Subcutaneous adipose tissue (tissue), 4 donors: ENCODE data around the gene EEFSEC. TPM values are rescaled to one million over a fixed set of nuclear protein-coding genes. Genes with fewer than 3 reads are reported as not detected.

Experiments used
- total RNA-seq, 4 donors: library from RNA; depleted of rRNA; stranded (reverse); fragments of >200 nt; gene quantifications; one replicate each; pipeline ENCODE4 v1.1.0, GENCODE V29; 2016
- TF ChIP-seq, protein P1 (sequence below): fragments of 450-650 bp; IDR thresholded peaks from one replicate; pipeline ENCODE4 v1.5.1; 2016; ENCODE audit warnings: low read depth, mild to moderate bottlenecking, control low read depth, antibody characterized with exemption, moderate library complexity

EEFSEC gene
- total RNA-seq, 4 donors from 2014 or later = 13.7 to 26.9 (median 17.4) TPM

GRCh38 chr3:128311441-128311844 lies 158.2 kb downstream of the EEFSEC start:
- TF ChIP-seq, protein P1, sequence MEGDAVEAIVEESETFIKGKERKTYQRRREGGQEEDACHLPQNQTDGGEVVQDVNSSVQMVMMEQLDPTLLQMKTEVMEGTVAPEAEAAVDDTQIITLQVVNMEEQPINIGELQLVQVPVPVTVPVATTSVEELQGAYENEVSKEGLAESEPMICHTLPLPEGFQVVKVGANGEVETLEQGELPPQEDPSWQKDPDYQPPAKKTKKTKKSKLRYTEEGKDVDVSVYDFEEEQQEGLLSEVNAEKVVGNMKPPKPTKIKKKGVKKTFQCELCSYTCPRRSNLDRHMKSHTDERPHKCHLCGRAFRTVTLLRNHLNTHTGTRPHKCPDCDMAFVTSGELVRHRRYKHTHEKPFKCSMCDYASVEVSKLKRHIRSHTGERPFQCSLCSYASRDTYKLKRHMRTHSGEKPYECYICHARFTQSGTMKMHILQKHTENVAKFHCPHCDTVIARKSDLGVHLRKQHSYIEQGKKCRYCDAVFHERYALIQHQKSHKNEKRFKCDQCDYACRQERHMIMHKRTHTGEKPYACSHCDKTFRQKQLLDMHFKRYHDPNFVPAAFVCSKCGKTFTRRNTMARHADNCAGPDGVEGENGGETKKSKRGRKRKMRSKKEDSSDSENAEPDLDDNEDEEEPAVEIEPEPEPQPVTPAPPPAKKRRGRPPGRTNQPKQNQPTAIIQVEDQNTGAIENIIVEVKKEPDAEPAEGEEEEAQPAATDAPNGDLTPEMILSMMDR = no peak

- TF ChIP-seq, protein P1 = no peak
Measured at GRCh38 chr3:128312271-128312670, 159.0 kb downstream of the EEFSEC start.

DNA sequence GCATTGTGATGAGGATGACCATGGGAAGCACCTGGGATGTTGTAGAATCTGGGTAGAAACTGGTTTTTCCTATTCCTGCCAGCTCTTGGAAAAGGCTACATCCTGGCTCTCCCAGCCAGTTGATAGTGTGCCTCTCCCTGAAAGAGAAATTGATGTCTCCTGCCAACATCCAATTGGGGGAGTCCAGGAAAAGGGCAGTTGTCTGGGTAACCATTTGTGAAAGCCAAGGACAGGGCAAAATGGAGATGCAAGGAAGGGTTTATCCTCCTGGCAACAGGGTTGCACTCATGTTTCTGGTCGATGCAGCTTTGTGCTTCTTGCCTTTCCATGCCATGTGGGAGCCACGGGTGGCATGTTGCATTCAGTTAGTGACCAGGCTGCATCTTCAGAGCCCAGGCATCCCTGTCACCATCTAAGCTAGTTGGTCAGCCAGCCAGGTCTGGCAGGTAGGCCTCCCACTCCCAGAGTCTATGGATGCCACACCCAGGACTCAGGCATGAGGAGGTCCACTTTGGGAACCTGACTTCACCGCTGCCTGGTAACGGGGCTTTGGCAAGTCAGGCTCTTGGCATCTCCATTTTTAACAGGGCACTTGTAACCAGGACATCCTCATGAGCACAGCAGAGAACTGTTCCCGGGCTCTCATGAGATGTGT lies 159.9 kb downstream of the EEFSEC start:
- TF ChIP-seq, protein P1 = no peak

GRCh38 chr3:128313935-128314334 lies 160.7 kb downstream of the EEFSEC start:
- TF ChIP-seq, protein P1 = no peak

GRCh38 chr3:128315313-128315712 lies 162.0 kb downstream of the EEFSEC start:
- TF ChIP-seq, protein P1 = no peak

- TF ChIP-seq, protein P1 = no peak
Measured at GRCh38 chr3:128316481-128316891, 163.2 kb downstream of the EEFSEC start.

- TF ChIP-seq, protein P1 = no peak
Measured at GRCh38 chr3:128317101-128317697, 163.9 kb downstream of the EEFSEC start.
